Measurements from ENCODE around the gene CORO2B.

CORO2B gene

DNA sequence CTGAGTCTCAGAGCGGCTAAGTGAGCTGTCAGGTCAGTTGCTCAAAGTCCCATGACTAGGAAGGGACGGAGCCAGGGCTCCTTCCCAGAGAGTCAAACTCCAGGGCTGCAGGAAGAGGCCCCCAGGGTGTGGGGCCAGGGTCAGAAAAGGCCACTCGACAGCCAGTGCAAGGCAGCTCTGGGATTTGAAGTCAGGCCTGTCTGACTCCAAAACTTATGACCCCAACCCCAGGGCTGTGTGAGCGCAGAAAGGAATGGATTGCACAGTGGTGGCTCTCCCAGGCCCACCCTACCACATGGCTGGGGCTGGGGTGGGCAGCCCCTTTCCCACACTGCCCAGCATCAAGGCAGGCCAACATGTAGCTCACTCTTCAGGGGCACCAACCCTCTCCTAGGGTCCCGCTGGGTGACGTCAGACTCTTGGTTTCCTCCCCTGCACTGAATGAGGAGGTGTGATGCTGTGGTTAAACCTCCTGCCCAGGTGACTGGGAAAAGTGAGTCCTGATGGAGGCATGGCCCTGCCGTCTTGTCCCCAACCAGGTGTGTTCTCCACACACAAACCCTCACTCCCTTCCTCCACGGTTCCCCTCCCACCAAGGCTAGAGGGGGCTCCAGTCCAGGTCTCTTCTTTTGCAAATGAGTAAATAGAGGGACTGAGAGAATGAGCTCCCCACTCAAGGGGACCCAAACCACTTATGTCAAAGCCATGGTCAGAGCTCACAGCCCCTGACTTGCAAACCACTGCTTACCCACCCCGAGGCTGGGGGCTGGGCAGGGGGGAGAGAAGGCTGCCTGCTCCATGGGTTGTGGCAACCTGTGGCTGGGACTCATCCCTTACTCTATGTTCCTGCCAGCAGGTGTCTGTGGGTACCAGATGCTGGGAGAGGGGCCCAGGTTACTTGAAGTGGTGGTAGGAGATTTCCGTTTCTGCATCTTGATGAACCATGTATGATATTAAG is 23.8 kb upstream of the CORO2B start:
- DNase-seq (ENCODE audit: low read depth in 2 of 2), result no peak

GRCh38 chr15:68555679-68556037 is 23.1 kb upstream of the CORO2B start:
- no peak for DNase-seq (ENCODE audit: low read depth in 2 of 2)

- DNase-seq (ENCODE audit: low read depth in 2 of 2), result no peak
Observed at GRCh38 chr15:68556139-68556990, 22.4 kb upstream of the CORO2B start.

- DNase-seq (ENCODE audit: low read depth in 2 of 2), result no peak
Observed at GRCh38 chr15:68557469-68558317, 21.1 kb upstream of the CORO2B start.

DNA sequence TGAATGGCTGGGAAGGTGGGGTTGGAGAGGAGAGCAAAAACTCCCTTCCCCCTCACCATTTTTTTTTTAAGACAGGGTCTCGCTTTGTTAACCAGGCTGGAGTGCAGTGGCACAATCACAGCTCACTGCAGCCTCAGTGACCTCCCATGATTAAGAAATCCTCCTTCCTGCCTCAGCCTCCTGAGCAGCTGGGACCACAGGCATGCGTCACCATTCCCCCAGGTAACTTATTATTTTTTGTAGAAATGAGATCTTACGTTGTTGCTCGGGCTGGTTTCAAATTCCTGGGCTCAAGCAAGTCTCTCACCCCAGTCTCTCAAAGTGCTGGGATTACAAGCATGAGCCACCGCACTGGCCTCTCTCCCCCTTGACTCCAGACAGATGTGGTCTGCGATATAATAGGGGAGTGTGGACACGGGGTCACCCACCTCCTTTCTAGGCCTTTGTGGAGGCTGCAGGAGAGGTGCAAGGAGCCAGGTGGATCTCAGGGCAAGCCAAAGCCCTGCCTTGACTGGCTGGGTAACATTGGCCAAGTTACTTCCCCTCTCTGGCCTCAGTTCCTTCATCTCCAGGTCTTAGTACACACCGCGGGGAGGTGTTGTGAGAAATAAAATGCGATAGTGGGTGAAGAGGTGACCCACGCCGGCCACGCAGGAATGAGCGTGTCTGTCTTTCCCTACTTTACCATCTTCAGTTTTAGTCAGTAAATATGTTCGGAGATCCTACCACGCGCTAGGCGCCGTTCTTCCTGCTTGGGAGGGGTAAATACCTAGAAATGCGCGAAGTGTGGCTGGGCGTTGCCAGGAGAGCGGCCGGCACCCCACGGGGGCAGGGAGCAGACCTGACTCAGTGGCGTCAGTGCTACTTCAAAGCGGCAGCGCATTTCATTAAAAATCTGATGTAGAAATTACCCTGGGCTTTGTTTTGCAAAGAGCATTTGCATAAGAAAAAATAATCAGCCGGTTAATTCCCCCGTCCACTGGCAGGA is 20.2 kb upstream of the CORO2B start:
- DNase-seq (ENCODE audit: low read depth in 2 of 2), result no peak

GRCh38 chr15:68559345-68560310 is 19.2 kb upstream of the CORO2B start:
- peak; percentile 44 to 49 for DNase-seq (ENCODE audit: low read depth in 2 of 2)

GRCh38 chr15:68560501-68561113 is 18.2 kb upstream of the CORO2B start:
- no peak for DNase-seq (ENCODE audit: low read depth in 2 of 2)

DNA sequence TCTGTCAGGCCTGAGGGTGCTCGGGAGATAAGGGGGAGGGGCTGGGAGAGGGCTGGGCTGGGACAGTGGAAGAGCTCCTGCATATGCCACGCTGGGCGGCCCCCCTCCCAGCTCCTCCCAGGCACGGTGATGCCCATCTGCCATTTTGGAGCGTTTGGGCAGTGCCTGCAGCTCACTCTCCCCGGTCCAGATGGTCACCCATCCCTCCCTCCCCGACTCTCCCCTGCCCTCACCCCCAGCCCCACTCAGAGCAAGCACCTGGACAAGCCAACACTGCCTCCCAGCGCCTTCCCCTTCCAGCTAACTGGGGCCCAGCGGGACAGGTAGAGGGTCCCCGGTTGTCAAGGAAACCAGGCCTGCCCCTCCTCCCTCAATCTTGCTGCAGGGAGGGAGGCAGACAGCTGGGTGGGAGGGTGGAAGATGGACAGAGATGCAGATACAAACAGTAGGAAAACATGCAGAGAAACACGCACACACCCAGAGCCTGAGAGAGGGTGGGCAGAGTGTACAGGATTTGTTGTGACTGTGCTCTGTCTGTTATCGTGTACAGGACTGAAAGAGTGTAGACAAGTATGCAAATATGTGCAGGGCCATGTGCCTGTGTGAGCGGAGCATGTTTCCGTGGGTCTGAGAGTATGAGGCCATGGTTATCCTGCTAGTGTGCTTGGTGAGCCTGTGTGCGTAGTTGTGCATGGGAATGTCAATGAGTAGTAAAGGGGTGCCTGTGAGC is 17.5 kb upstream of the CORO2B start:
- no peak for DNase-seq (ENCODE audit: low read depth in 2 of 2)

DNA sequence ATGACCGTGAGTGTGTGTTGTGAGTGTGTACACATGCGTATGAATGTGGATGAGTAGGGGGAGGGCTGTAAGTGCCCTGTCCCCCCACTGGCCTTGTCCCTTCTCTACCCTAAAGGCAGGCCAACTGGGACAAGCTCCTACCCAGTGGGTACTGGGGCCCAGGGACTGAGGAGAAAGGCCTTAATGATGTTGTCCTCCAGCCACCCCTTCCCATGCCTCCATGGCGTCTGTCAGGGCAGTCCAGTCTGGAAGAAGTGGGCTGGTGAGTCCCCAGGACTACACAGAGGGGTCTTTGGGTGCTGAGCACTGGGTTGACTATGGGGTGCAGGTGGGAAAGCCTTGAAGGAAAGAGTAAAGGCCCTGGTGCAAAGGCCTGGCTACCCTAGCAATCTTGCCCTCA is 16.9 kb upstream of the CORO2B start:
- DNase-seq (ENCODE audit: low read depth in 2 of 2), result no peak

- no peak for DNase-seq (ENCODE audit: low read depth in 2 of 2)
Observed at GRCh38 chr15:68564173-68564572, 14.6 kb upstream of the CORO2B start.

DNA sequence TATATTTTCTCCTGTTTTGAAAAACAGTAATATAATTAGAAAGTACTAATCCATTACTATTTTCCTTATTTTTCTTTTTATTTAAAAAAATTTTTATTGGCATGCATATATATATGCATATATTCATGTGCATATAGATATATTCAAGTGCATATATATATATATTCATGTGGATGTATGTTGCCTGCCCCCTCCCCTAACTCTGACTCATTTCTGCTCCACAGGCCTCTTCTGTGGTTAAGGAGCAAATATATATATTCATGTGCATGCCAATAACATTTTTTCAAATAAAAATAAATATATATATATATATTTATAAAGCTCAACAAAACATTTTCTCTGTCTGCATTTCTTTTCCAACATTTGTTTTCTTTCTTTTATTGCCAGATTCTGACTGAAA is 13.6 kb upstream of the CORO2B start:
- no peak for DNase-seq (ENCODE audit: low read depth in 2 of 2)

GRCh38 chr15:68565726-68566125 is 13.1 kb upstream of the CORO2B start:
- DNase-seq (ENCODE audit: low read depth in 2 of 2), result no peak

GRCh38 chr15:68566377-68566954 is 12.3 kb upstream of the CORO2B start:
- DNase-seq (ENCODE audit: low read depth in 2 of 2), result no peak

GRCh38 chr15:68567345-68567744 is 11.4 kb upstream of the CORO2B start:
- DNase-seq (ENCODE audit: low read depth in 2 of 2), result no peak

DNA sequence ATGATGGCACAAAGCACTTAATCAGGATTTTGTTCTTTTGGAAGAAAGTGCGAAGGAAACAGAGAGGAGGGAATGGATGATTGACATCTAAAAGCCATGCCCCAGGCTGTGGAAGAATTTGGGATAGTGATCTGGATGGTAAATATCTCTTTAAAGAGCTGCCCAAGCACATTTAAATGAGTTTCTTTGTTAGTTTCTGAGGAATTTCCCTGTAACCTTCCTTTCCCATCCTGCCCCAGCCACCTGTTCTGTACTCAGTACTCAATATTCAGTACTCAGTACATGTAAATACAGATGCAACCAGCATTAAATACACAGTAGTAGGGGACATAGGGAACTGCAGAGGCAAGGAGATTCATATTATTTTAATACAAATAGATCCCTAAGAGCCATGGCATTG is 7.8 kb upstream of the CORO2B start:
- no peak for DNase-seq (ENCODE audit: low read depth in 2 of 2)

GRCh38 chr15:68571582-68571981 is 7.2 kb upstream of the CORO2B start:
- DNase-seq (ENCODE audit: low read depth in 2 of 2), result no peak

- DNase-seq (ENCODE audit: low read depth in 2 of 2), result no peak
Observed at GRCh38 chr15:68572309-68572708, 6.5 kb upstream of the CORO2B start.

DNA sequence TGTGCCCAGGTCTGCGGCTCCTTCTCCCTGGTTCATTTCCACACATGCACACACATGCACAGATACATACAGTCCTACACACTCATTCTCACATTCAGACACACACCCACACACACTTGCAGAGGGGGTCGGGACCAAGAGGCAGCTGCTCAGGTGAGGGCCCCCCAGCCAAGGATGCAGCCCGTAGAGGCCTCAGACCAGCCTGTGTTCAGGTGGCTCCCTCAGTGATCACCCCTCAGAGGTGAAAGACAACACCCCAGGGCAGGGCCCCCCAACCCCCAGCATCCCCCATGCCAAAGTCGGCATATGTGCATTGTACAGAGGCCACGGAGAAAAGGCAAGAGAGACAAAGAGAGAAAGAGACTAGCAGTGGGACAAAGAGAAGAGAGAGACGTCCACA is 5.9 kb upstream of the CORO2B start:
- no peak for DNase-seq (ENCODE audit: low read depth in 2 of 2)
